Upper lobe of right lung (tissue), 1 donor: ENCODE results near the gene ADGRL1. TPM values are rescaled to one million over a fixed set of nuclear protein-coding genes. Genes with fewer than 3 reads are reported as not detected.

Experiments used
- ATAC-seq: fragments of 200-7000 bp; cut with Tn5 transposase; one replicate; pipeline ENCODE4 v1.9.1; 2020; ENCODE audit warnings: mild to moderate bottlenecking, moderate library complexity
- DNase-seq: peaks from one replicate; pipeline ENCODE4 v3.0.0-alpha.2; 2020
- H3K27ac ChIP-seq: fragments of 200-600 bp; one replicate; pipeline ENCODE4 v1.8.0; 2022
- H3K27me3 ChIP-seq: fragments of 200-600 bp; one replicate; pipeline ENCODE4 v1.8.0; 2022; ENCODE audit warnings: mild to moderate bottlenecking
- H3K36me3 ChIP-seq: fragments of 200-600 bp; one replicate; pipeline ENCODE4 v1.8.0; 2022
- H3K4me1 ChIP-seq: fragments of 200-600 bp; one replicate; pipeline ENCODE4 v1.8.0; 2022
- H3K4me3 ChIP-seq: fragments of 200-600 bp; one replicate; pipeline ENCODE4 v1.8.0; 2022; ENCODE audit warnings: mild to moderate bottlenecking
- H3K9me3 ChIP-seq: fragments of 200-600 bp; one replicate; pipeline ENCODE4 v1.8.0; 2022
- intact Hi-C: fragments of 100-400 bp; cut with DNase I; formaldehyde crosslinking; loops from one replicate; pipeline ENCODE4 v1.11.0; 2022
- total RNA-seq: library from RNA; stranded (reverse); fragmentation: NEBNext Ultra II Directional; extraction: Animal tissue kit (Norgen Biotek cat#: 25700); gene quantifications from one replicate; pipeline ENCODE4 v1.2.1, GENCODE V29; 2021
- TF ChIP-seq, protein P1 (sequence below): fragments of 200-600 bp; IDR thresholded peaks from one replicate; pipeline ENCODE4 v1.8.0; 2022; ENCODE audit warnings: antibody characterized with exemption
- donor health status: DM: no; HTN: yes; CAD: no; lungs with severe emphysema.

ADGRL1 gene
- total RNA-seq, 1 donor from 2014 or later: 26.3 TPM

DNA sequence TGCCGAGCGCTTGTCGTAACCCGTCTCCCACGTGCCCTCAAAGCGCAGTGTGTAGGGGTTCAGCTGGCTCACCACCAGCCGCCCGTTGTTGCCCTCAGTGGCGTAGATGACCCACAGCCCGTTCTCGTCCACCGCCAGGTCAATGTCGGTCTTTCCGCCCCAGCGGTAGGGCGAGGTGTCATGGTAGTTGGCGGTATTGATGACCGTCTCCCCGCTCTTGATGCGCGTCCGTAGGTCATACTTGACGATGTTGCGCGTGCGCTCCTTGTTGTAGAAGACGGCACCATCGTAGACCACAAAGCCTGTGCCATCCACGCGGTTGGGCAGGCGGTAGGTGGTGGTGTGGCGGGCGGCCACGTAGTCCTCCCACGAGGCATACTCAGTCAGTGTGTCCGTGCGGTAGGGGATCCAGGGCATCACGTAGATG is 43.1 kb downstream of the ADGRL1 start:
- intact Hi-C loops: no loop called here

DNA sequence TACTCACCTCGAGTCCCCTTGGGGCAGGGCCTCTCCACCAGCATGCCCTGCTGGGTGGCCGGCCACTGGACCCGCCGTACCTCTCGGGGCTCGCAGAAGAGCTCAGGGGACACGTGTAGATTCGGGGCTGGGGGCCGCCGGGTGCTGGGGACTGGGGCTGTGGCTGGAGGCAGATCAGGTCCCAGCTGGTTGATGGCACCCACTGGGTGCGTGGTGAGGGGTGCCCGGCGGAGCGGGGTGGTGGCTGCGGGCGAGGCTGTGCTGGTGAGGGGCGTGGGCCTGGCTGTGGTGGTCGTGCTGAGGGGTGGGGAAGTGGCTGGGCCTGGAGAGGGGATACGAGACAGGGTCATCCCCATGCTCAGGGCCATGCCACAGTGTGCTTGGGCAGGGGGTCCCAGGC is 44.7 kb downstream of the ADGRL1 start:
- no peaks in the 10 kb centered on the region for H3K9me3 ChIP-seq
- no peak overlapping the region for H3K4me3 ChIP-seq
- peaks cover 32% of the 10 kb centered on the region for H3K36me3 ChIP-seq
- TF ChIP-seq, protein P1, sequence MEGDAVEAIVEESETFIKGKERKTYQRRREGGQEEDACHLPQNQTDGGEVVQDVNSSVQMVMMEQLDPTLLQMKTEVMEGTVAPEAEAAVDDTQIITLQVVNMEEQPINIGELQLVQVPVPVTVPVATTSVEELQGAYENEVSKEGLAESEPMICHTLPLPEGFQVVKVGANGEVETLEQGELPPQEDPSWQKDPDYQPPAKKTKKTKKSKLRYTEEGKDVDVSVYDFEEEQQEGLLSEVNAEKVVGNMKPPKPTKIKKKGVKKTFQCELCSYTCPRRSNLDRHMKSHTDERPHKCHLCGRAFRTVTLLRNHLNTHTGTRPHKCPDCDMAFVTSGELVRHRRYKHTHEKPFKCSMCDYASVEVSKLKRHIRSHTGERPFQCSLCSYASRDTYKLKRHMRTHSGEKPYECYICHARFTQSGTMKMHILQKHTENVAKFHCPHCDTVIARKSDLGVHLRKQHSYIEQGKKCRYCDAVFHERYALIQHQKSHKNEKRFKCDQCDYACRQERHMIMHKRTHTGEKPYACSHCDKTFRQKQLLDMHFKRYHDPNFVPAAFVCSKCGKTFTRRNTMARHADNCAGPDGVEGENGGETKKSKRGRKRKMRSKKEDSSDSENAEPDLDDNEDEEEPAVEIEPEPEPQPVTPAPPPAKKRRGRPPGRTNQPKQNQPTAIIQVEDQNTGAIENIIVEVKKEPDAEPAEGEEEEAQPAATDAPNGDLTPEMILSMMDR: no peak
- no peaks in the 10 kb centered on the region for H3K27me3 ChIP-seq
- ATAC-seq (no peak), DNase-seq (no peak)
- H3K4me1 ChIP-seq: peaks cover 3% of the 10 kb centered on the region
- H3K27ac ChIP-seq: no peak overlapping the region
- intact Hi-C loops: no loop called here

More for the DNA sequence above, 43.1 kb downstream of the ADGRL1 start:
- Histone ChIP-seq H3K4me3 (no peak overlapping the region), H3K27me3 (no peaks in the 10 kb centered on the region), H3K4me1 (peaks cover 15% of the 10 kb centered on the region), H3K27ac (no peak overlapping the region), H3K9me3 (no peaks in the 10 kb centered on the region), H3K36me3 (peaks cover 18% of the 10 kb centered on the region)
- ATAC-seq (no peak), DNase-seq (no peak)
- TF ChIP-seq, protein P1: no peak

- ATAC-seq: no peak
- Histone ChIP-seq H3K4me1 (no peaks in the 10 kb centered on the region), H3K4me3 (no peak overlapping the region), H3K27me3 (no peaks in the 10 kb centered on the region), H3K9me3 (no peaks in the 10 kb centered on the region), H3K27ac (no peak overlapping the region), H3K36me3 (peaks cover 39% of the 10 kb centered on the region)
- intact Hi-C loops: no loop called here
- DNase-seq: no peak
- TF ChIP-seq, protein P1: no peak
These were observed 45.8 kb downstream of the ADGRL1 start for GRCh38 chr19:14160017-14160703.

- Histone ChIP-seq H3K36me3 (peaks cover 39% of the 10 kb centered on the region), H3K9me3 (no peaks in the 10 kb centered on the region), H3K4me1 (no peaks in the 10 kb centered on the region), H3K27ac (no peak overlapping the region), H3K4me3 (no peak overlapping the region), H3K27me3 (no peaks in the 10 kb centered on the region)
- no peak for ATAC-seq
- intact Hi-C loops: loop anchor here (10.0 kb wide), 1 partner anchor 186 kb away; no protein-coding TSS in a partner anchor
- TF ChIP-seq, protein P1: no peak
- no peak for DNase-seq
These were observed 46.9 kb downstream of the ADGRL1 start for GRCh38 chr19:14159059-14159458.

- ATAC-seq: no peak
- H3K9me3 ChIP-seq: no peaks in the 10 kb centered on the region
- no peak for DNase-seq
- no peaks in the 10 kb centered on the region for H3K4me1 ChIP-seq
- H3K4me3 ChIP-seq: no peak overlapping the region
- H3K27me3 ChIP-seq: no peaks in the 10 kb centered on the region
- peaks cover 39% of the 10 kb centered on the region for H3K36me3 ChIP-seq
- TF ChIP-seq, protein P1: no peak
- no peak overlapping the region for H3K27ac ChIP-seq
- intact Hi-C loops: loop anchor here (10.0 kb wide), 1 partner anchor 186 kb away; no protein-coding TSS in a partner anchor
These were observed 47.5 kb downstream of the ADGRL1 start for GRCh38 chr19:14158276-14159023.
